CD4-positive, alpha-beta memory T cell (primary cell): ENCODE measurements around the gene GABRA5. TPM values are rescaled to one million over a fixed set of nuclear protein-coding genes. Genes with fewer than 3 reads are reported as not detected.

Experiments used
- CTCF ChIA-PET: fragments of 350-600 bp; sonication (Branson Sonifier 250); formaldehyde crosslinking; loops from one replicate; lab custom pipeline; 2021; ENCODE audit warnings: inconsistent platforms; ENCODE audit not compliant: partially characterized antibody; lab: Charles Lee
- POLR2A ChIA-PET: fragments of 350-600 bp; sonication (Branson Sonifier 250); formaldehyde crosslinking; loops from one replicate; lab custom pipeline; 2021; ENCODE audit not compliant: partially characterized antibody; lab: Charles Lee
- DNase-seq, 5 donors: peaks; one replicate each; pipeline versions ENCODE4 v3.0.0 to v3.0.0-alpha.2; 2020 to 2022; ENCODE audit warnings: mixed read lengths in 1 of 5
- H3K27ac ChIP-seq: one replicate; pipeline ENCODE4 v1.7.0; 2013; ENCODE audit warnings: low read depth, low read length
- H3K27me3 ChIP-seq: 2 replicates; pipeline ENCODE4 v1.7.0; 2013; ENCODE audit warnings: mild to moderate bottlenecking, low read length, moderate library complexity; ENCODE audit not compliant: insufficient read depth
- H3K36me3 ChIP-seq: 2 replicates; pipeline ENCODE4 v1.7.0; 2013; ENCODE audit warnings: mild to moderate bottlenecking, low read length, moderate library complexity; ENCODE audit not compliant: insufficient read depth
- H3K4me1 ChIP-seq: 2 replicates; pipeline ENCODE4 v1.7.0; 2013; ENCODE audit warnings: mild to moderate bottlenecking, low read length, moderate library complexity; ENCODE audit not compliant: insufficient read depth
- H3K4me3 ChIP-seq, 2 donors: one replicate each; pipeline ENCODE4 v1.7.0; 2013; ENCODE audit warnings: low read length in 2 of 2, mild to moderate bottlenecking in 1 of 2
- H3K9me3 ChIP-seq, 2 donors: one replicate each; pipeline ENCODE4 v1.7.0; 2013; ENCODE audit warnings: low read length in 2 of 2, control low read depth in 1 of 2; ENCODE audit not compliant: control insufficient read depth in 1 of 2
- H3K27ac Mint-ChIP-seq, 7 donors: one replicate each; pipeline ENCODE4 v1.8.0; 2020 to 2021; ENCODE audit warnings: mixed read lengths in 7 of 7, mild to moderate bottlenecking in 6 of 7, inconsistent platforms in 3 of 7, moderate library complexity in 3 of 7
- H3K27me3 Mint-ChIP-seq, 2 donors: one replicate each; pipeline ENCODE4 v1.8.0; 2020 to 2021; ENCODE audit warnings: mixed read lengths in 2 of 2
- H3K36me3 Mint-ChIP-seq, 2 donors: one replicate each; pipeline ENCODE4 v1.8.0; 2020 to 2021; ENCODE audit warnings: mixed read lengths in 2 of 2, inconsistent platforms in 1 of 2, mild to moderate bottlenecking in 1 of 2
- H3K4me1 Mint-ChIP-seq, 4 donors: one replicate each; pipeline ENCODE4 v1.8.0; 2020 to 2021; ENCODE audit warnings: mixed read lengths in 4 of 4, mild to moderate bottlenecking in 1 of 4
- H3K4me3 Mint-ChIP-seq, 8 donors: one replicate each; pipeline ENCODE4 v1.8.0; 2020 to 2021; ENCODE audit warnings: mixed read lengths in 8 of 8, mild to moderate bottlenecking in 7 of 8, moderate library complexity in 6 of 8, inconsistent platforms in 3 of 8
- H3K9me3 Mint-ChIP-seq, 8 donors: one replicate each; pipeline ENCODE4 v1.8.0; 2020 to 2021; ENCODE audit warnings: mixed read lengths in 8 of 8, mild to moderate bottlenecking in 5 of 8, inconsistent platforms in 3 of 8, moderate library complexity in 1 of 8
- intact Hi-C: fragments of 100-400 bp; cut with micrococcal nuclease; formaldehyde crosslinking; loops from one replicate; pipeline ENCODE4 v1.15.1; 2023
- polyA plus RNA-seq, 2 donors: library from polyadenylated mRNA; unstranded; fragments of 300-500 nt; fragmentation: Illumina TruSeq; gene quantifications; one replicate each; pipeline ENCODE4 v1.2.3, GENCODE V29; 2021
- total RNA-seq, 2 experiments: library from RNA; stranded (reverse); gene quantifications; one replicate each; pipeline ENCODE4 v1.2.3, GENCODE V29; 2021

The GABRA5 gene
- total and polyA plus RNA-seq, 4 experiments from 2014 or later, result not detected

DNA sequence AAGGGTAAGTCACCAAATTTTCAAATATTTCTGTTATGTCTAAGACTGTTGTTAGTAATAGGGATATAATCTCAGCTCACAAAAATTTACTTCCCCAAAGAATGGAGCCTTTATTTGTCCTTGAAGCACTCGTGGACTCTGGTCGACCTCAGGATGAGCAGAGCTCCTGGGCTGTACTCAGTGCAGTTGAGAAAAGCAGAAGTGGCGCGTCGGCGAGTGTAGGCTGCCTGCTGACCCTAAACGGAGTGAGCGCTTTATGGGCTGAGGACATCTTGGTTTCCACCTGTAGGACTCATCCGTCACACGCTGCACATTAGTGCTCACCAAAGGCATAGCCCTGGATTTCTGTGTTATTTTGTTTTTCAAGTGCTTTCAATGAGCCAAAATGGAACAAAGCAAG lies 11.0 kb downstream of the GABRA5 start:
- DNase-seq, result no peak
- no peaks in the 10 kb centered on the region for H3K36me3 ChIP-seq
- no peak overlapping the region for H3K4me3 ChIP-seq
- H3K27me3 Mint-ChIP-seq, result no peaks in the 10 kb centered on the region
- intact Hi-C loops, result no loop called here
- ChIA-PET CTCF (interaction anchor here (1.2 kb wide), 1 partner anchor 10 kb away, joined by 3 read pairs; no protein-coding TSS in a partner anchor), POLR2A (no interaction called here)
- H3K9me3 ChIP-seq, result no peaks in the 10 kb centered on the region
- H3K27me3 ChIP-seq, result no peaks in the 10 kb centered on the region
- H3K4me1 ChIP-seq, result no peaks in the 10 kb centered on the region
- no peaks in the 10 kb centered on the region for H3K36me3 Mint-ChIP-seq
- H3K4me3 Mint-ChIP-seq, result no peak overlapping the region
- H3K27ac Mint-ChIP-seq, result no peak overlapping the region
- H3K4me1 Mint-ChIP-seq, result no peaks in the 10 kb centered on the region
- H3K27ac ChIP-seq, result no peak overlapping the region
- H3K9me3 Mint-ChIP-seq, result no peaks in the 10 kb centered on the region

DNA sequence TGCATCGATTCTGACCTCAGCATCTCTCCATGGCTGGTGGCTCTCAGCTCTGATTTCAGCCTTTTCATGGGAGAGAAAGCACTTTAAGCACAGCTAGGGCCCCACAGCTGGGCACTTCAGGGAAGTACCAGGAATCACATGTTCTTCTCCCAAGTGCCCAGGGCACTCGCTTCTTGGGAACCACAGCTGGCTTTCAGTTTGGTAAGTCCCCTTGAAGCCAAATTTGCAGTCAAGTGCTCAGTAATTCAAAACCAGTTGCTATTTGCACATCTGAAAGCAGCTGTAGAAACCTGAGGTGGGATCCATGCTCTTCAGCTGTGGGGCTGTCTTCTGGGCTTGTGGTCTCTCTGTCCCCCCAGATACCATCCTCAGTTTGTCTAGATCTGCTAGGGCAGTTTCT lies 12.8 kb downstream of the GABRA5 start:
- no peak overlapping the region for H3K27ac ChIP-seq
- no peaks in the 10 kb centered on the region for H3K36me3 ChIP-seq
- intact Hi-C loops, result no loop called here
- POLR2A ChIA-PET, result no interaction called here
- CTCF ChIA-PET, result interaction anchor here (1.3 kb wide), 1 partner anchor 9 kb away, joined by 5 read pairs; no protein-coding TSS in a partner anchor
- H3K36me3 Mint-ChIP-seq, result no peaks in the 10 kb centered on the region
- H3K9me3 ChIP-seq, result no peaks in the 10 kb centered on the region
- DNase-seq, result no peak
- no peaks in the 10 kb centered on the region for H3K4me1 ChIP-seq
- no peaks in the 10 kb centered on the region for H3K4me1 Mint-ChIP-seq
- no peaks in the 10 kb centered on the region for H3K9me3 Mint-ChIP-seq
- no peak overlapping the region for H3K4me3 ChIP-seq
- H3K27me3 ChIP-seq, result no peaks in the 10 kb centered on the region
- H3K27me3 Mint-ChIP-seq, result no peaks in the 10 kb centered on the region
- no peak overlapping the region for H3K4me3 Mint-ChIP-seq
- H3K27ac Mint-ChIP-seq, result no peak overlapping the region

DNA sequence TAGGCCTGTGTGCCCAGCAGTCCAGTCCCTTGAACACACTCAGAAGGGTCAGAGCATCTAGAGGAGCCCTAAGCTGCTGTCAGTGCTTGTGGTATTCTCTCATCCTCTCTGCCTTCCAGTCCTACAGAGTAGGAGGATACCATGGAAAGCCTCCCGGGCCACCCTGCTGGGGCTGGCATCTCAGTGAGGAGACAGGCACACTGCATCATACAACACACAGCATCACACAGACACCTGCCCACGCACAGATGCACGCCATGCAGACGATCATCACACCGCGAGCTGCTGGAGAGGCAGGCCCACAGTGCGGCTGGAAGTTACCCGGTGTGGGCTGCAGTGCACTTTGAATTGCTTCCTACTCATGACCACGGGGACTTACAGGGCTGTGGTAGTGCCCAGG lies 15.2 kb downstream of the GABRA5 start:
- DNase-seq, result no peak
- Mint-ChIP-seq H3K4me1 (no peaks in the 10 kb centered on the region), H3K27me3 (no peaks in the 10 kb centered on the region), H3K9me3 (no peaks in the 10 kb centered on the region), H3K36me3 (no peaks in the 10 kb centered on the region), H3K27ac (no peak overlapping the region), H3K4me3 (no peak overlapping the region)
- H3K27me3 ChIP-seq, result no peaks in the 10 kb centered on the region
- H3K4me1 ChIP-seq, result no peaks in the 10 kb centered on the region
- H3K4me3 ChIP-seq, result no peak overlapping the region
- ChIA-PET POLR2A (no interaction called here), CTCF (no interaction called here)
- H3K9me3 ChIP-seq, result no peaks in the 10 kb centered on the region
- intact Hi-C loops, result no loop called here
- no peaks in the 10 kb centered on the region for H3K36me3 ChIP-seq
- no peak overlapping the region for H3K27ac ChIP-seq

DNA sequence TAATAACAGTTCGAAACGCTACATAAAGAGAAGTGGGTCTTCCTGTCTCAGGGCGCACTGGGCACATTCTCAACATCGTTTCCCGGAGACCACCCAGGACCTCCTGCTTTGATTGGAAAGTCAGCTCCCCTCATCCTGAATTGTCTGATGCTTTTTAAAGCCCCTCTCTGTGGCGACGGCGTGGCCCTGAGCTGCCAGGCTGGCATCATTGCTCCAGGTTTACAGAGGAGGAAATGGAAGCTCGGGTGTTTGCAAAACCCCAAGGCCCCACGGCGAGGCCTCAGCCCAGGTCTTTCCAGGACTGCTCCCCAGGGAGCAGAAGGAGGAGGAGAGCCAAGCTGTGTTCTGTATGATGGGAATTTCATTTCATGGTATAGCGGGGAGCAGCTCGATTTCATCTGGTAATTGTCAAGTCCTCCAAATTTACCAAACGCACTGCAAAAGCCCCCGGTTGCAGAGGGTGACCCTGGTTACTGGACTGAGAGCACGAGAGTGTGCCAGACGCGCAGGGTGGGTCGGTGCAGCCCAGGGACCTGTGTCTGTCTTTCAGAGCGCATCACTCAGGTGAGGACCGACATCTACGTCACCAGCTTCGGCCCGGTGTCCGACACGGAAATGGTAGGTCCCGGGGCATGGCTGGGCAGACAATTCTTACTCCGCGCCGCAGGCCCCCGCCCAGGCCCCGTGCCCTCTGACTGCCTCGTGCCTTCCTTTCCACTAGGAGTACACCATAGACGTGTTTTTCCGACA lies 15.9 kb downstream of the GABRA5 start:
- DNase-seq, result no peak
- no peaks in the 10 kb centered on the region for H3K27me3 ChIP-seq
- Mint-ChIP-seq H3K27ac (no peak overlapping the region), H3K36me3 (no peaks in the 10 kb centered on the region), H3K9me3 (no peaks in the 10 kb centered on the region), H3K4me1 (no peaks in the 10 kb centered on the region), H3K27me3 (no peaks in the 10 kb centered on the region), H3K4me3 (no peak overlapping the region)
- POLR2A ChIA-PET, result no interaction called here
- H3K36me3 ChIP-seq, result no peaks in the 10 kb centered on the region
- H3K27ac ChIP-seq, result no peak overlapping the region
- H3K4me1 ChIP-seq, result no peaks in the 10 kb centered on the region
- intact Hi-C loops, result no loop called here
- H3K4me3 ChIP-seq, result no peak overlapping the region
- no peaks in the 10 kb centered on the region for H3K9me3 ChIP-seq
- CTCF ChIA-PET, result no interaction called here

DNA sequence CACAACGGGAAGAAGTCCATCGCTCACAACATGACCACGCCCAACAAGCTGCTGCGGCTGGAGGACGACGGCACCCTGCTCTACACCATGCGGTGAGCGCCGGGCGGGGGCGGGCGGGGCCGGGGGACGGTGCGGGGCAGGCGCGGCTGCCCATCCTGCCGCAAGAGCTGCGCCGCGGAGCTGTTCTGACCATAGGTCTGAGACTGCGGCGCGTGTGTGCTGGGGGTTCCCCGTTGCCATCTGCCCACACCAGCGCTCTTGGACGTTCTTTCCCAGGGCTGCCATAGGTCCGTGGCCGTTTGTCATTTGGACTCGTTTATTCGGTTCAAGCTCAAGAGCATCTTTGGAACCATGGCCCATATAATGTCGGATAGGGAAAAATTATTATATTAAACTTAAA lies 16.6 kb downstream of the GABRA5 start:
- no peak overlapping the region for H3K27ac ChIP-seq
- H3K4me1 ChIP-seq, result no peaks in the 10 kb centered on the region
- H3K36me3 ChIP-seq, result no peaks in the 10 kb centered on the region
- Mint-ChIP-seq H3K27me3 (no peaks in the 10 kb centered on the region), H3K9me3 (no peaks in the 10 kb centered on the region), H3K4me1 (no peaks in the 10 kb centered on the region), H3K4me3 (no peak overlapping the region), H3K27ac (no peak overlapping the region), H3K36me3 (no peaks in the 10 kb centered on the region)
- POLR2A ChIA-PET, result no interaction called here
- no peak overlapping the region for H3K4me3 ChIP-seq
- no peaks in the 10 kb centered on the region for H3K9me3 ChIP-seq
- CTCF ChIA-PET, result no interaction called here
- DNase-seq, result no peak
- intact Hi-C loops, result no loop called here
- H3K27me3 ChIP-seq, result no peaks in the 10 kb centered on the region

DNA sequence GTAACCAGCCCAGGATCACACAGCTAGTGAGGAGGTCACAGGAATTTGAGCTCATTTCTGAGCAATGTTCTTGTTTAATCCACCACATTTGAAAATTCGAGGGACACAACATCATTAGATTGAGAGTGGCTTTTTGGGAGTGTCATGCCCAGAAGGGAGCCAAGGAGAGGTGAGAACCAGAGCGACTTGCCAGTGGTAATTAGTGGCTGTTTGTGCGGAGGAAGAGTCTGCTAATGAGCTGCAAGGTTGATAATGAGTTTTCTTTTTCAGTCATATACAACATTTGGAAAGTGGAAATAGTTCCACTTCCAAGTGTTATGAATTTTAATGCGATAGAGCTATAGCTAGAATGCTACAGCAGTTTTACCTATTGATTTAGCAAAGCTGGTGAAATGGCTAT lies 19.7 kb downstream of the GABRA5 start:
- Histone ChIP-seq H3K27me3 (no peaks in the 10 kb centered on the region), H3K9me3 (no peaks in the 10 kb centered on the region), H3K4me3 (no peak overlapping the region), H3K27ac (no peak overlapping the region), H3K4me1 (no peaks in the 10 kb centered on the region), H3K36me3 (no peaks in the 10 kb centered on the region)
- no peaks in the 10 kb centered on the region for H3K36me3 Mint-ChIP-seq
- intact Hi-C loops, result no loop called here
- ChIA-PET POLR2A (no interaction called here), CTCF (no interaction called here)
- H3K27ac Mint-ChIP-seq, result no peak overlapping the region
- H3K4me1 Mint-ChIP-seq, result peaks cover 0 to 7% (median 1%) of the 10 kb centered on the region in 4 donors
- H3K4me3 Mint-ChIP-seq, result no peak overlapping the region
- peaks cover 1 to 2% of the 10 kb centered on the region in 2 donors for H3K27me3 Mint-ChIP-seq
- H3K9me3 Mint-ChIP-seq, result no peaks in the 10 kb centered on the region
- DNase-seq, result no peak

DNA sequence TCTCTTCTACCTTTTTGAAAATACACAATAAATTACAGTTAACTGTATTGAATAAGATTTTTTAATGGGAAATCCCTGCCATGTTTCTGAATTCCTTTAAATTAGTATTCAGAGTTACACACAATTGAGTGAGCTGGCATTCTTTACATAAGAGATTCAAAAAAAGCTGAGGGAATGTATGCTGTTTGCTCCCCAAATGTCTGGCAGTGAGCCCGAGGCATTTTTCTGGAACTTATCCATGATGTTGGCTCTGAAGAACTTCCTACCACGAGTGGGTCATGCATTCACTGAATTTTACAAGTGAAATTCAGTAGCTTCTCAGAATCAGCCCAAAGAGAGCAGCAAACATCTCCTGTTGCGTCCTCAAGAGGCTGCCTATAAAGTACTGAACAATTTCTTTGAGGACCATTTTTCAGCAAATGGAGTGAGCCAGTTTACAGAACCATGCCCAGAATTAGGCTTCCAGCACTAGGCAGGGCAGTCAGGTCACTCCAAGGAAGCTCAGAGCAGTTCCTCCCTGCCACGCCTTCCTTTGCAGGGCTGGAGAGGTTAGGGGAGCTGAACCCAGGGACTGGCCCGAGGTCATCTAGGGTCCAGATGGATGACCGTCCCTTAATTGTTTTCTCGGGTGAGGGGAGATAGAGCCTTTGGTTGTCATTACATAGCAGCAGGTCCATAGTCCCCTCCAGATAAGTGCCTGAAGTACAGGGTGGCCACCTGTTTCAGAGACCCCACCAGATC lies 21.2 kb downstream of the GABRA5 start:
- H3K36me3 Mint-ChIP-seq, result no peaks in the 10 kb centered on the region
- H3K4me1 ChIP-seq, result no peaks in the 10 kb centered on the region
- no peaks in the 10 kb centered on the region for H3K9me3 ChIP-seq
- H3K4me1 Mint-ChIP-seq, result peaks cover 0 to 7% (median 1%) of the 10 kb centered on the region in 4 donors
- H3K27ac Mint-ChIP-seq, result no peak overlapping the region
- no peak overlapping the region for H3K4me3 Mint-ChIP-seq
- ChIA-PET POLR2A (no interaction called here), CTCF (interaction anchor here (1.2 to 2.2 kb wide), 2 partner anchors 8 to 10 kb away, joined by 3 to 5 read pairs; no protein-coding TSS in a partner anchor)
- peaks cover 0 to 5% (median 0%) of the 10 kb centered on the region in 8 donors for H3K9me3 Mint-ChIP-seq
- intact Hi-C loops, result no loop called here
- peaks cover 1 to 2% of the 10 kb centered on the region in 2 donors for H3K27me3 Mint-ChIP-seq
- H3K4me3 ChIP-seq, result no peak overlapping the region
- H3K27me3 ChIP-seq, result no peaks in the 10 kb centered on the region
- no peak overlapping the region for H3K27ac ChIP-seq
- DNase-seq, result no peak
- no peaks in the 10 kb centered on the region for H3K36me3 ChIP-seq
